ENCODE measurements around the gene HS6ST3.
"Not testable (repeated sequence)": the region's sequence is repeated elsewhere in the genome, so short reads cannot be mapped to it uniquely, and the experiment has no call there.

Gene HS6ST3

DNA sequence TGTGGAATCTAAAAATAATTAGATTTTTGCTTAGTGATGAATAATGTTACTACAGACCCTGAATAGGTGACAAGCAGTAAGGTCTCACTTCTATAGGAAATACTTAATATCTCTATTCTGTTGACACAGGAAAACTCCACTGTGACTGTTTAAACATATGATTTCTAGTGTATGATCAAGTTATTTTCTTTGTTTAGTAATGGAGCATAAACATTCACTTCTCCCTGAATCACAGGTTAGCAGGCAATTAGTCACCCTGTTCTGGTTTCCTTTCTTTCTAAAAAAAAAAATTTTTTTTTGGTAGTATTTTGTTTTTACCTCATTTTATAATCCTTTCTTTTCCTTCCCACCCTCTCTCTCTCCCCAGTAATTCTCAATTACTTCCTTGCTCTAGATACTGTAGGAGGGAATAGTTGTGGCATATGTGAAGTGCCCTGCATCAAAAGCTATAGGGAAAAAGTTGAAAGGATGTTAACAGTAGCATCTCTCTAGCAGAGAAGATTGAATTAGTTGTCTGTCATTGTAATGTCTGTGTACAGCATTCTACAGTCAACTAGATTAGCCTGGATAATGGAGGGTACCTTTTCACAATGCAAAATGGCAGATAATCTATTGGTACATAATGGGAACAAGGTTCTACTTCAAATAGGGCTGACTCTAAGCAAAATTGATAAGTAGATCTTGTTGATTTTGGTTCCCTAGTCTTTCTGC lies 3.5 kb downstream of the HS6ST3 start:
- DNase-seq, result no peak

DNA sequence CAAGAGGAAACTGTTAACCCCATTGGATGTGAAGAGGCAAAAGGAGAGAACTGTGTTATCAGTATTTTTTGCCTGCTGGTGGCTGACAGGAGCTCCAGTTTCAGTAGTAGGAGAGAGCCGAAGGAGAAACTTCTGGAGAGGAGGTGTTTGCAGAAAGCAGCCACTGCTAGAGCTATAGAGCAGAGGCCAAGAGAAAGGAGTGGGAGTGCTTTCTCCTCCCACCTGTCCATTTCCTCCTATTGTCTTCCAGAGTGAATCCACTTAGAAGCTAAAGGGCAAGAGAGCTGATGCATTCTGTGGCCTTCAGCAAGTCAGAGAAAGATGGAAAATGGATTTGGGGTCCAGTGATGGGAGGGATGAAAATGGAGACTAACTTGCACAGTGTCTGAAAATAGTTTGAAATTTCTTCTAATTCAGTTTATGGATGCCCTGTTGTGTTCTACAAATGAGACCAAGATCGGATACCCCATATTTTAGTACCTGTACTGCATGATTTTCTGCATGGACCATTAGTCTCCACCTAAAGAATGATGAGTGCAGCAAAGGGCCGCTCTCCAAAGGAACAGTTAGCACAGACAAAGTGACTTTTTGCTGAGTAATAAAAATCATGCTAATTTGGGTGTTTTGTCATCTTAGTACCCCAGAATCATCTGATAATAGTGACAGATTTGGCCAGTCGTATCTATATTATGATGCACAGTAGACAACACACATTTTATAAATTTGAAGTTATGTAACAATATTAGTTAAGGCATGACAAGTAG lies 10.7 kb downstream of the HS6ST3 start:
- DNase-seq, result no peak

DNA sequence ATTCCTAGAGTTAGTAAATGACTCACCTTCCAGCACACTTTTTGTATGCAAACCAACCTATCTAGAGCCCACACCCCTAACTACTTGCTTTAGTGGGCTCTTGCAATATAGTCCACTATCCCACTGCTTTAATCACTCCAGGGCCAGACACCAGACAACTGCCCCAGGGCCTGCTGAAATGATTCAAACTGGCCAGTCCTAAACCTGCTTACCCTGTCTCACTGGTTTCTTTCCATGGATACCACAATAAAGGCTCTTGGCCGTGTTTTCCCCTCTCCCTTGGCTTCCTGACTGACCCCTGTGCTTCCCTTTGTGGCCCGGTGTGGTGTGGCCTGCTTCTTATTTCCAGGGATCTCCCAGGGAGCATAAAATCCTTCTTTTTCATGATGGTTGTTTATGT lies 14.6 kb downstream of the HS6ST3 start:
- DNase-seq, result no peak

DNA sequence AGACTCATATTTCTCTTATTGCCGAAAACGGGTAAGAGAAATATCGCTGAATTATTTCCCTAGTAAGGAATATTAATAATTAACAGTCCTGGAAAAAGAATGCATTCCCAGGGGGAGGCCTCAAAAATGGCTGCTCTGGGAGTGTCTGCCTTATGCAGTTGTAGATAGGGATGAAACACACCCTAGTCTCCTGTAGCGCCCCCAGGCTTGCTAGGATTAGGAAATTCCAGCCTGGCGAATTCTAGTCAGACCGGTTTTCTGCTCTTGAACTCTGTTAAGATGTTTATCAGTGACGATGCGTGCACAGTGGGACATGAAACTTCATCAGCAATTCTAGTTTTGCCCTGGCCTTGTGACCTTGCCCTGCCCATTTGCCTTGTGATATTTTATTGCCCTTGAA lies 18.2 kb downstream of the HS6ST3 start:
- DNase-seq, result not testable (repeated sequence)

DNA sequence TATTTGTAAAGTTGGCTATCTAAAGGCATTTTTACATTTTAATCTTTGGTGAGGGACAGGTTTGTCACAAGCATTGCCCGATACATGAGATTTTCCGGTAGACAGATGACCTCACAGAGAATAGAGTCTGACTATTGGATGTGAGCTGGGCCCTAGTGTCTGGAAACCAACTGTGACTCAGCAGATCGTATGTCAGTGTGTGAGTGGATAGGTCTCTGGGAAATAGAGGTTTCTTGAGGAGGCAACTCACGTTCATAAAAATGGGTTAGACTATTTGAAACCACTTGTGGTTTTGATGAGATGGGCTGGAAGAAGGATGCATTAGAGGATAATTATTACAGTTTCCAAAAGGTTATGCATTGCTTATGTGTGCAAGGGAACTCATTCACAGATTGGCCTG lies 19.2 kb downstream of the HS6ST3 start:
- DNase-seq, result no peak

DNA sequence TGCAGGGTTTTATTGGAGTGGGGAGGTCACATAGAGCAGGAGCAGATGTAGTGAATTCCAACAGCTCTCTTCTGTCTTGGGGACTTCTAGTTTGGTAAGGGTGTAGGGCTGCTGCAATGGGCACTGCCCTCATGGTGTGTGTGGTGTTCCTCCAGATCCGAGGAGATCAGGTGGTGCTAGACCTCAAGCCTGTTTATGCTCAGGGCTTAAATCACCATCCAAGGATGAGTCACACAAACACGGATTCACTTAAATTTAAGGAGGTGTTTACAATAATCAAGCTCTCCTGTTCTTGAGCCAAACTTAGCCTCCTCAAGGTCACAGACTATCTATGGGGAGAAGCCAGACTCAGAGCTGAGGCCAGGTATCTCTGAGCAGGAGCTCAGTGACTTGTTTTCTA lies 23.0 kb downstream of the HS6ST3 start:
- DNase-seq, result no peak

DNA sequence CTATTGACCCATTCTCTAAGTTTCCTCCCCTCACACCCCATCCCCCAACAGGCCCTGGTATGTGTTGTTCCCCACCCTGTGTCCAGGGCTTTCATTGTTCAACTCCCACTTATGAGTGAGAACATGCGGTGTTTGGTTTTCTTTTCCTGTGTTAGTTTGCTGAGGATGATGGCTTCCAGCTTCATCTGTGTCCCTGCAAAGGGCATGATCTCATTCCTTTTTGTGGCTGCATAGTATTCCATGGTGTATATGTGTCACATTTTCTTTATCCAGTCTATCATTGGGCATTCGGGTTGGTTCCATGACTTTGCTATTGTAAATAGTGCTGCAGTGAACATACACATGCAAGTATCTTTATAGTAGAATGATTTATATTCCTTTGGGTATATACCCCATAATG lies 25.5 kb downstream of the HS6ST3 start:
- not testable (repeated sequence) for DNase-seq

DNA sequence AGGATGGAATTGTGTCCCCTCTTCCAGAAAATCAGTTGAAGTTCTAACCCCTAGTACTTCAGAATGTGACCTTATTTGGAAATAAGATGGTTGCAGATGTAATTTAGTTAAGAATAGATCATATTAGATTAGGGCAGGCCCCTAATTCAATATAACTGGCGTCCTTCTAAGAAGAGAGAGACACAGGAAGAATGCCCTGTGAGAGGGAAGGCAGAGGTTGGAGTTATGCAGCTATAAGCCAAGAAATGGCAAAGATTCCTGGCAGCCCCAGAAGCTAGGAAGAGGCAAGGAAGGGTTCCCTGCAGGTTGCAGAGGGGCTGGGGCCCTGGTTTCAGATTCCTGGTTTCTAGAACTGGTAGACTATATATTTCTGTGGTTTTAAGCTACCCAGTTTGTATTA lies 30.0 kb downstream of the HS6ST3 start:
- DNase-seq, result no peak

DNA sequence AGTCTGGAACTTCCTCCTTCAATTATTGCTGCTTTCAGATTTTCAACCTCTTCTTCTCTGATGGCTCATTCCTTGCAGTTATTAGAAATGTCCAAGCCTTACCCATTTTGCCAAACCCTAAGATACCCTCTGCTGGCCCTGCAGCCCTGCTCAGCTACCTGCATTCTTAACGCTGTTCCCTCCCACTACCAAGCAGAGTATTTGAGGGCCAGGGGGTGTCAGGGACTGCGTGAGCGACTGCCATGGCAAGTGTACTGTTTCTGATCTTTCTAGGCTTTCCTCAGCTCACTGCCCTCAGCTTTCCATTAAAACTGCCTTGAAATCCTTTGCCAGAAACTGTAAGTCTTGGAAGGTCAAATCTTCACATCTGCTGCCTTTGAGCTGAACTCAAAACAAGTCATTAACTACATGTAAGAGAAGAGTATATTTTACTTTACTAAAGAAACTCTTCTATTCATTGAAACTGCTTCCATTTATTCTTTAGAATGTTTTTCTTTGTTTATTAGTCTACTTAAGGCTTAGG lies 41.0 kb downstream of the HS6ST3 start:
- no peak for DNase-seq

DNA sequence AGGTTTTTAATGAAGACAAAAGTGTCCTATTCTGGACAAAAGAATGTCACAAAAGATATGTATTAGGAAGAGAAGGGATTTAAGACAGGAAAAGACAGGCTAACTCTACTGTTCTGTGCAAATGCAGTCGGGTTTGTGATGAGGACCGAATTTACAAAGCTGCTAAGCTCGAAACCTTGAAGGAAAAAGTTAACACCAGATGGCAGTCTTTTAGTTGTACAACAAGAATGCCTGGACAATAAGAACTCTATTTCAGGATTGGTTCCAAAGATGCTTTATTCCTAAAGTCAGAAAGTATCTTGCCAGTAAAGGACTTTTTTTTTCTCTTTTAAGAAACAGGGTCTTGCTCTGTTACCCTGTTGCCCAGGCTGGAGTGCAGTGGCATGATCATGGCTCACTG lies 51.1 kb downstream of the HS6ST3 start:
- peak in 1 of 2 experiments; percentile 9 for DNase-seq

DNA sequence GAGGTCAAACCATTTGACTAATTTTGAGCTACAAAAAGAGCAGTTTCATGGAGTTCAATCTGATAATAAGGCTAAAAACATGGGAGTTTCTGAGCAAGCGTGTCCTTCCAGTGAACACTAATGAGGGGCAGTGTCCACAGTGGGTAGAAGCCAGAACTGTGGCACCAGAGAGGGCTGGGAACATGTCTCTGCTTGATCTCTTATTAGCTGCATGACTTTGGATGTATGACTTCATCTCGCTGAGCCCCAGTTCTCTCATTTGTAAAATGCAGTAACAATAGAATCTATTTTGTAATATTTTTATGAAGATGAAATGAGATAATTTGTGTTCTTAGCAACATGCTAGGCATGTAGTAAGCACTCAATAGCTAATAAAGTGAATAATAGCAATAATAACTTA lies 69.8 kb downstream of the HS6ST3 start:
- DNase-seq, result no peak

DNA sequence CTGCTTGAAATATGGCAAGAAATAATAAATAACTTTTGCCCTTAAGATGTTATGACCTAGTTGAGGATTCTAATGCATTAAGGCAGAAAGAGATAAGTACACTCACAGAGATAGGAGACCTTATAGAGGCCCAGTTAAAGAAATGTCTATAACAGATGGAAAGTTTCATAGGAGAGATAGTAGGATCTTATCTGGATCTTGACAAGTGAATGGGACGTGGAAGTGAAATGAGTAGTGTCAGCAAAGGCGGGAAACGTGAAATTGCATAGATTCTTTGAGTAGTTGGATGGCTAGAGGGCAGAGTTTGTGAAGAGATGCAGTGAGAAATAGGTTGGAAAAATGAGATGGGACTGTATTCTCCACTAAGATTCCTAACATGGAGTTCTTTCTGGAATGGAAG lies 71.2 kb downstream of the HS6ST3 start:
- no peak for DNase-seq

DNA sequence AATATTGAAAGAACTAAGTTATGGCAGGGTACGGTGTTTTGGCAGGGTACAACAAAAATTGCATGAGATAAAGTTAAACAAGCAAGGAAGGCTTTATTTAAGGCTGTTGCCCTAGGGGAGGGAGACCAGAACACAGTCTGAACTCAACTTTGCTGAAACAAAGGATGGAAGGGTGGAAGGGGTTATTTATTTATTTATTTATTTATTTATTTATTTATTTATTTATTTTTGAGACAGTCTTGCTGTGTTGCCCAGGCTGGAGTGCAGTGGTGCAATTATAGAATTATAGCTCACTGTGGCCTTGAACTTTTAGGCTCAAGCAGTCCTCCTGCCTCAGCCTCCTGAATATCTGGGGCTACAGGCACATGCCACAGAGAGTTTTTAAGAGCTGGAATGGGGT lies 75.9 kb downstream of the HS6ST3 start:
- DNase-seq, result no peak

DNA sequence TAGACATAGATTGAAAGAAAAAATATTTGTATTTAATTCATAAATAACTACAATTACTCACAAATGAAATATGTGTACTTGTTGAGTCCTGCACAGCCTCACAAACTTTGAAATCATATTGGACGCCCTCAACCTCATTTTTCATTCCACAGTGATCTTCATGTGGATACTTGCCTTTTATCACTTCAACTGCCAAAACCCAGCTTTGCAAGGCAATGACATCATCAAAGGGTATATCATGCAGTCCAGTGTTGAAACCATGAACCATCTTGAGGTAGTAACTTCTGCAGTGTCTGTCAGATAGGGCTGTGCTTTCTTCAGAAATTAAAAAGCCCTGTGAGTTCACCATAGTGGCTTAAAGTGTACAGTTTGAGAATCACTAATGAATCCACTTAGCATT lies 82.2 kb downstream of the HS6ST3 start:
- no peak for DNase-seq

DNA sequence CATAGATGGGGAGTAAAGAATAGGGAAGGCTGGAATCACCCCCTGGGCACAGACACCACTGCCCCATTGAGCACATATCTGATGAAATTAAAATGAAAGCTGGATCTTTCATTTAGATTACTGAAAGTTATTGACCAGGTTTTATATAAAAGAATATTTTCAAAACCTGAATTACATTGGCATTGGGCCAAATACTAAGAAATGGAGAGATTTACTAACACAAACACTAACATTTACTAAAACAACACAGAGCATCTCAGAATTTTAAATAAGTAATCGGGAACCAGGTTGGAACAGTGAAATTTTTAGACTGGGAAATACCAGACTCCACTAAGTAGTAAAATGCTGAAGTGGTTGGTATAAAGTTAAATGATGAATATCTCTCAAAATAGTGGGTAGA lies 88.9 kb downstream of the HS6ST3 start:
- no peak for DNase-seq

DNA sequence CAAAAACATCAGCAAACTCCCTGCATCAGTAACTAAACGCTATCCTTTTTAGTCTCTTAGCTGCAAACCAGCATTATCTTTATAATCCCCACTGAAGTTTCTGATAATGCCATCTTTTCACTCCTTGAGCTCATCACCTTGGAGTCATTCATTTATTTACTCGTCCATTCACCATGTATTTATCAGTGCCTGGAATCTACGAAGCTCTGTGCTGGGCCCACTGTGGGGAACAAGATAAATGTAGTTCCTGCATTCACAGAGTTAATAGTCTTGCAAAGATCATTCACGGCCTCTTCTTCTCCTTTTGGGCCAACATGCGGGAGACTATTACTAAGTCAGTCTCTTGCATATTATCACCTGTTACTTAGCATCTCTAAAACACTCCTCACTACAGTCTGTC lies 89.4 kb downstream of the HS6ST3 start:
- DNase-seq, result no peak

DNA sequence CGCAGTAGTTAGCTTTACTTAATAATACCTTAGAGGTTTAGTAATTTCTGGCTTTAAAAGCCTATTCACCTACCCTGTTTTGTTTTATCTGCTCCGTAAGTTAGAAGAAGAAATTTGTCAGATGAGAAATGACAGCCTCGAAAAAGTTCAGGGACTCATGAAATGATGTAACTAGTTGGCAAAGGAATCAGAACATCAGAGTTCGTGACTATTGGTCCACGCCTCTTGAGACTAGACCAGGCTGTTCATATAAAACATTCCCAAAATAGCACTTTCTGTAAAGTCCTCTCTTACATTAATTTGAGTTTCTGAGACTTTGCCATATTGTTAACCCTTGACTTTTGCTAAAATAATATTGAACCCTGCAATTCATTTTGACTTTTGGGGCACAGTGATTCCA lies 92.0 kb downstream of the HS6ST3 start:
- DNase-seq, result no peak

DNA sequence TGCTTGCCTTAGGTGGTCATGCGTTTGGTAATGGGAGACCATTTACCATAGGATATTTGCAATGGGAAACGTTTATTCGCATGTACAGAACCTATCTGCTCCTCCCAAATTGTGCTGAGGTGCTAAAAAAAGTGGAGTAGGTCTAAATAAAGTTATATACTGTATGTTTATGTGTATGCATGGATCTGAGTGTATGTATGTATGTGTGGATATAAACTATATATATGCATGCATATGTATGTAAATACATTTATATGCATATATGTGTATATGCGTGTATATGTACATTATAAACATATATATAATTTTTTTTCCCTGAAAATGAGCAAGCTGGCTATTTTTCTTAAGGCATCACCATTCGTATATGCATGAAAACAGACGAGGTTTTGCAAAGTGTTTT lies 95.9 kb downstream of the HS6ST3 start:
- DNase-seq, result no peak

DNA sequence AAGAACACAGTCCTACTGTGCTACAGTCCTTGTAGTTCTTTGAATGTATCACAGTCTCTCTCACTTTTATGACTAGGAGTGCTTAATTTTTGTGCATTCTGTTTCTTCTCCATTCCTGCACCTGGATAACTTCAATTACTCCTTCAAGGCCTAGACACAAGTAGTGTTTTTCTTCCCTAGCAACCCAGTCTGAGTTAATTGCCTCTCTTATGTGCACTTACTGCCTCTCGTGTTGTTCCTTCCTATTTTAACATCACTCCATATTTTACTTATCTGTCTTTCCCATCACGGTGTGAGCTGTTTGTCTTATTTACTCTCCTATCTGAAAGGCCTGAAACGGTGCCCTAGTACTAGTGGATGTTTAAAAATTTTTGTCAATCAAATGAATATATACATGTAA lies 101.5 kb downstream of the HS6ST3 start:
- DNase-seq, result no peak

DNA sequence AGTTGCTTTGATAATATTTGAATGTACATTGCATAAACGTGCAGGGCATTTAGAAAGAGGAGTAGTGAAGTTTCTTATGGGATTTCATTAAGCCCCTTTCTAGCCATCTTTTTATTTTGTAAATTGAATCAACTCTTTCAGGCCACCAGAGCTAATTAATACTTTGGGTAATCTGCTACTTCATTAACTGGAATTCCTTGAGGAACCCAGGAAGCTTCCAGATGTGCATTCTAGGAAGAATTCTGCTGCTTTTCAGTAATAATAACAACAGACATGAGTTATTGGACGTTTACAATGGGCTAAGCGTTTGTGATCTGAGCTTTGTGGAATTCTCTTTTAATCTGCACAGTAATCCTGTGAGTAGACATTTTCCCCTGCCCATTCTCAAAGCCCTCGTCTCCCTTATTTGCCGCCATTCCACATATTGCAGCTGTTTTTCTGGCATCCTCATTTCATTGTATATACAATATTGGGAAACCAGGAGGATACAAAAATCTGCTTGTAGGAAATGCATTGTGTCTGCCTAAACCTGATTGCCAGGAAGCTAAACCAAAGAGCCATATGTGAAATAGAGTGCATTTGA lies 103.9 kb downstream of the HS6ST3 start:
- no peak for DNase-seq

DNA sequence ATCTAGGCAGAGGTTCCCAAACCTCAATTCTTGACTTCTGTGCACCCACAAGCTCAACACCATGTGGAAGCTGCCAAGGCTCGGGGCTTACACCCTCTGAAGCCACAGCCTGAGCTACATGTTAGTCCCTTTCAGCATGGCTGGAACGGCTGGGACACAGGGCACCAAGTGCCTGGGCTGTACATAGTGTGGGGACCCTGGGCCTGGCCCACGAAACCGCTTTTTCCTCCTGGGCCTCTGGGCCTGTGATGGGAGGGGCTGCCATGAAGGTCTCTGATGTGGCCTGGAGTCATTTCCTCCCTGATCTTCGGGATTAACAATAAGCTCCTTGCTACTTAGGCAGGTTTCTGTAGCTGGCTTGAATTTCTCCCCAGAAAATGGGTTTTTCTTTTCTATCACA lies 108.1 kb downstream of the HS6ST3 start:
- DNase-seq, result no peak

DNA sequence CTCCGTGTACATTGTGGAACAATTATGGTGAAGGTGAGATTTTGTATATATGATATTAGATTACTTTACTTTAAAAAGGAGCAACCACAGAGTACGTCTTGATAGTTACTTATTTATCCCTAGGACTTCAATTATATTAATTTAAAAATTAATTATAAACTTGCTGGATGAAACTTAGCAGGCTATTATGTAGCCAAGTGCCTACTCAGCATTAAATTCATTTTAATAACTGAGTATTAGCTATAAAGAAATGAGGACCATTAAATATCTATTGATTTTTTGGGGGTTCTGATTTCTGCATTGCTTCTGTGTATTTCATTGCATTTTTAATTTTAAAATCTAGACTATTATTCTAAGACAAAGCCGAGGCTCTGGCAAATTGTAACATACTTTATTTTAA lies 109.4 kb downstream of the HS6ST3 start:
- no peak for DNase-seq

DNA sequence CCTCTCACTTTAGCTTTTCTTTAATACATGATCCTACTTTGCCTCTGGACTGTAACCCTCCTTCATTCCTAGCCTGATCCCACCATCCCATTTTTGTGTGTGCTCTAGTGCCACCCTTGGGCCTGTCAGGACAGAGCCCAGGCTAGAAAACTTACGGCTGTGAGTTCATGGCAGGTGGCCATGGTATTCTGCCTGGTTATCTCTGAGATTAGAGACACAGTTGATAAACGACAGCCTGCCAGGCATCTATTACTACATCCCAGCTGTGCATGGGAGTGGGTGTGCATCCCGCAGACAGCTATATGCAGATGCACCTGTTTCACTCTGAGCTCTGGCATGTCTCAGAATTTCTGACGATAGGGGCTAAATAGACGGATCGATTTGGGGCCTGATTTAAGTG lies 110.9 kb downstream of the HS6ST3 start:
- no peak for DNase-seq

DNA sequence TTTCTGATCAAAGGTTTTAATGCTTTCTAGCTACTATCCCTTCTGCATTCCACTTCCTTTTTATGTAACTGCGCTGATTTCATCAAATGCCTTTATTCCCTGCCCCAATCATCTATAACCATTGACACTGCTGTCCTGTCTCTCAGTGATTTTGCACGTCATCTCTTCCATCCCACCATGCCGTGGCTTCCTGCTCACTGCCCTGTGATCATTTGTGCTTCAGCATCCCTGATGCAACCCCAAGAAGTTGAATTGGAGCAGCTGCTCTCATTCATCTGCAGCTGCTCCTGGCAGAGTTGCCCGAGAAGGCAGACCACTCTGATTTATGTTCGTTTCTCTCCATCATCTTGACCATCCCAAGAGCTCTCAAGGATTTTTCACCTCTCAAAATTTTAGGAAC lies 112.4 kb downstream of the HS6ST3 start:
- DNase-seq, result no peak

Measured in NCI-H2081 (cell line).